ENCODE data around the gene POLR2A. TPM values are rescaled to one million over a fixed set of nuclear protein-coding genes. Genes with fewer than 3 reads are reported as not detected.

POLR2A gene
- total RNA-seq, 2 experiments from 2014 or later: 491 to 501 TPM

DNA sequence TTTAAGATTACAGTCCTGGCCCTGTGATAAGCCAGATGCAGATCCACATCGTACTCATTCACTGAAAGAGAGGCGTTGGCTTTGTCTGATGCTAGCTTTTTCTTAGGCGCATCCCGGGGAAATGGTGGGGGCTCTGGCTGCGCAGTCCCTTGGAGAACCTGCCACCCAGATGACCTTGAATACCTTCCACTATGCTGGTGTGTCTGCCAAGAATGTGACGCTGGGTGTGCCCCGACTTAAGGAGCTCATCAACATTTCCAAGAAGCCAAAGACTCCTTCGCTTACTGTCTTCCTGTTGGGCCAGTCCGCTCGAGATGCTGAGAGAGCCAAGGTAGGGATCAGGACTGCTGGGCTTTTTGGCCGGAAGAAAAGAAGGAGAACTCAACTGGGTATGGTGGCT, 24.0 kb downstream of the POLR2A start:
- Mint-ChIP-seq H3K36me3 (ENCODE audit: low read depth) (peaks cover 95% of the 10 kb centered on the region), H3K4me3 (no peak overlapping the region), H3K9me3 (no peaks in the 10 kb centered on the region), H3K27ac (peak overlapping the region; percentile 36), H3K4me1 (ENCODE audit: low read depth) (no peaks in the 10 kb centered on the region), H3K27me3 (no peaks in the 10 kb centered on the region)
- TF ChIP-seq, protein P1, sequence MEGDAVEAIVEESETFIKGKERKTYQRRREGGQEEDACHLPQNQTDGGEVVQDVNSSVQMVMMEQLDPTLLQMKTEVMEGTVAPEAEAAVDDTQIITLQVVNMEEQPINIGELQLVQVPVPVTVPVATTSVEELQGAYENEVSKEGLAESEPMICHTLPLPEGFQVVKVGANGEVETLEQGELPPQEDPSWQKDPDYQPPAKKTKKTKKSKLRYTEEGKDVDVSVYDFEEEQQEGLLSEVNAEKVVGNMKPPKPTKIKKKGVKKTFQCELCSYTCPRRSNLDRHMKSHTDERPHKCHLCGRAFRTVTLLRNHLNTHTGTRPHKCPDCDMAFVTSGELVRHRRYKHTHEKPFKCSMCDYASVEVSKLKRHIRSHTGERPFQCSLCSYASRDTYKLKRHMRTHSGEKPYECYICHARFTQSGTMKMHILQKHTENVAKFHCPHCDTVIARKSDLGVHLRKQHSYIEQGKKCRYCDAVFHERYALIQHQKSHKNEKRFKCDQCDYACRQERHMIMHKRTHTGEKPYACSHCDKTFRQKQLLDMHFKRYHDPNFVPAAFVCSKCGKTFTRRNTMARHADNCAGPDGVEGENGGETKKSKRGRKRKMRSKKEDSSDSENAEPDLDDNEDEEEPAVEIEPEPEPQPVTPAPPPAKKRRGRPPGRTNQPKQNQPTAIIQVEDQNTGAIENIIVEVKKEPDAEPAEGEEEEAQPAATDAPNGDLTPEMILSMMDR (IDR thresholded peaks at IDR 0.05): no peak
- ChIA-PET CTCF (interaction anchor here (1.7 kb wide), 1 partner anchor 53 kb away, joined by 3 read pairs; no protein-coding TSS in a partner anchor), POLR2A (interaction anchor here (1.2 kb wide), 1 partner anchor 53 kb away, joined by 3 read pairs; the partner anchor contains the start of gene SENP3)
- Histone ChIP-seq H3K36me3 (ENCODE audit: insufficient read depth, low read length) (peaks cover 95% of the 10 kb centered on the region), H3K27me3 (ENCODE audit: control insufficient read depth in 1 of 2, insufficient read depth in 2 of 2, low read length in 2 of 2) (no peaks in the 10 kb centered on the region), H3K27ac (ENCODE audit: low read depth in 1 of 2, low read length in 2 of 2) (no peak overlapping the region), H3K4me1 (ENCODE audit: insufficient read depth, low read length) (no peaks in the 10 kb centered on the region), H3K9me3 (ENCODE audit: control insufficient read depth in 1 of 2, insufficient read depth in 1 of 2, low read length in 2 of 2) (no peaks in the 10 kb centered on the region), H3K4me3 (ENCODE audit: low read length) (no peak overlapping the region)
- ATAC-seq (ENCODE audit: poor library complexity): no peak
- intact Hi-C loops (cut with DNase I, micrococcal nuclease): no loop called here
- DNase-seq: no peak

DNA sequence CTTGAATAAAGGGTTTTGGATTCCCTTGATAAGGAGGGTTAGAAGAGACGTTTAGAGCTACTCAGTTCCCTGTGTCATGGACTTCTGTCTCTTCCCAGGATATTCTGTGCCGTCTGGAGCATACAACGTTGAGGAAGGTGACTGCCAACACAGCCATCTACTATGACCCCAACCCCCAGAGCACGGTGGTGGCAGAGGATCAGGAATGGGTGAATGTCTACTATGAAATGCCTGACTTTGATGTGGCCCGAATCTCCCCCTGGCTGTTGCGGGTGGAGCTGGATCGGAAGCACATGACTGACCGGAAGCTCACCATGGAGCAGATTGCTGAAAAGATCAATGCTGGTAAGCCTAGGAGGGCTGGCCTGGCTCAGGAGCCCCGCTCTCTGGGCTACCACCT, 24.7 kb downstream of the POLR2A start:
- H3K36me3 Mint-ChIP-seq (ENCODE audit: low read depth): peaks cover 95% of the 10 kb centered on the region
- no peak overlapping the region for H3K4me3 Mint-ChIP-seq
- TF ChIP-seq, protein P1 (IDR thresholded peaks at IDR 0.05): no peak
- no peak overlapping the region for H3K27ac Mint-ChIP-seq
- H3K4me3 ChIP-seq (ENCODE audit: low read length): no peak overlapping the region
- ChIA-PET POLR2A (interaction anchor here (1.2 kb wide), 1 partner anchor 53 kb away, joined by 3 read pairs; the partner anchor contains the start of gene SENP3), CTCF (interaction anchor here (1.0 to 1.7 kb wide), 2 partner anchors 52 to 72 kb away, joined by 3 read pairs; no protein-coding TSS in a partner anchor)
- DNase-seq: no peak
- no peaks in the 10 kb centered on the region for H3K9me3 ChIP-seq (ENCODE audit: control insufficient read depth in 1 of 2, insufficient read depth in 1 of 2, low read length in 2 of 2)
- peaks cover 95% of the 10 kb centered on the region for H3K36me3 ChIP-seq (ENCODE audit: insufficient read depth, low read length)
- no peaks in the 10 kb centered on the region for H3K9me3 Mint-ChIP-seq
- no peaks in the 10 kb centered on the region for H3K27me3 ChIP-seq (ENCODE audit: control insufficient read depth in 1 of 2, insufficient read depth in 2 of 2, low read length in 2 of 2)
- H3K27me3 Mint-ChIP-seq: no peaks in the 10 kb centered on the region
- intact Hi-C loops (cut with DNase I, micrococcal nuclease): no loop called here
- no peak for ATAC-seq (ENCODE audit: poor library complexity)
- H3K4me1 Mint-ChIP-seq (ENCODE audit: low read depth): no peaks in the 10 kb centered on the region
- H3K4me1 ChIP-seq (ENCODE audit: insufficient read depth, low read length): no peaks in the 10 kb centered on the region
- no peak overlapping the region for H3K27ac ChIP-seq (ENCODE audit: low read depth in 1 of 2, low read length in 2 of 2)

DNA sequence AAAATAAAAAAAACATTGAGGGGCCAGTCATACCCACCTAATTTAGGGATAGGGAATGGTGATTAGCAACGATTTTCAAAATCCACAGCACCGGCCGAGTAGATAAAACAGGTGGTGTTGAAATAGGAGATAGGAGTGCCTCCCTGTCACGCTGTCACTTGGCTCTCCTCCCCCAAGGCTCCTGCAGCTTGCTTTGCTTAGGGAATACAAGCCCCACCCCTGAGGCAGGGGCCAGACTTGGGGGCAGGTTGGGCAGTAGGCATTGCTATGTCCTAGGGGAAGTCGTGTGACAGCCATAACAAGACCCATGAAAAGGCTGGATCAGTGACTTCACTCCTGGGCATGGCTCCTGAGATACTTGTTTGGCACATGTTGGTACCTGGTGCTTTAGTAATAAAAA, 25.8 kb downstream of the POLR2A start:
- Mint-ChIP-seq H3K27me3 (no peaks in the 10 kb centered on the region), H3K4me3 (no peak overlapping the region), H3K9me3 (no peaks in the 10 kb centered on the region), H3K27ac (peak overlapping the region; percentile 75), H3K36me3 (ENCODE audit: low read depth) (peaks cover 97% of the 10 kb centered on the region), H3K4me1 (ENCODE audit: low read depth) (no peaks in the 10 kb centered on the region)
- ATAC-seq (ENCODE audit: poor library complexity) (no peak), DNase-seq (no peak)
- no peaks in the 10 kb centered on the region for H3K9me3 ChIP-seq (ENCODE audit: control insufficient read depth in 1 of 2, insufficient read depth in 1 of 2, low read length in 2 of 2)
- no peak overlapping the region for H3K27ac ChIP-seq (ENCODE audit: low read depth in 1 of 2, low read length in 2 of 2)
- ChIA-PET POLR2A (no interaction called here), CTCF (no interaction called here)
- intact Hi-C loops (cut with DNase I, micrococcal nuclease): loop anchor here in 1 of 2 experiments (10.0 kb wide), 1 partner anchor 175 kb away; the partner anchor contains the start of genes TP53 and WRAP53
- no peaks in the 10 kb centered on the region for H3K4me1 ChIP-seq (ENCODE audit: insufficient read depth, low read length)
- H3K4me3 ChIP-seq (ENCODE audit: low read length): no peak overlapping the region
- no peaks in the 10 kb centered on the region for H3K27me3 ChIP-seq (ENCODE audit: control insufficient read depth in 1 of 2, insufficient read depth in 2 of 2, low read length in 2 of 2)
- H3K36me3 ChIP-seq (ENCODE audit: insufficient read depth, low read length): peaks cover 89% of the 10 kb centered on the region
- TF ChIP-seq, protein P1 (IDR thresholded peaks at IDR 0.05): no peak

Measured in CD4-positive, alpha-beta T cell (primary cell).